ENCODE results near the gene SCN1B.
A peak's percentile ranks its signal among the peaks of the same experiment; 100 is the strongest.

SCN1B gene

DNA sequence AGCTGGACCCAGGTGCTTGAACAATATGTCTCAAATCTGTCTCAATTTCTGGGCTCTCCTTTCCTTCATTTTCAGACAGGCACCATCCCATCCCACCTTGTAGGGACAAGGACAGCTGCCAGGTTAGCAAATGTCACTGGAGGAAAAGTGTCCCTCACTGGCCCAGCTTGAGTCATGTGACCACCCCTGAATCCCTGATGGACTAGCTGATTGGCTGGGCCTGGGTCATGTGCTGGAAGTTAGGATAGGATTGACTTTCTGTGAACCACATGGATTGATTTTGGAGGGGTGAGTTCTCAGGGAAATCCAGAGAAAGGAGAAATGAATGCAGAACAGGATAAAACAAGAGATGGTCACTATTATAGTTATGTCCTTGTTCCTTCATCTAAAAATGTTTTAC lies 57.1 kb downstream of the SCN1B start:
- in situ Hi-C loops (cut with HindIII; ENCODE audit: low sequenced_read_pairs), result no loop called here
- DNase-seq (ENCODE audit: low read depth, low spot score), result no peak
- TF ChIP-seq, protein P1, sequence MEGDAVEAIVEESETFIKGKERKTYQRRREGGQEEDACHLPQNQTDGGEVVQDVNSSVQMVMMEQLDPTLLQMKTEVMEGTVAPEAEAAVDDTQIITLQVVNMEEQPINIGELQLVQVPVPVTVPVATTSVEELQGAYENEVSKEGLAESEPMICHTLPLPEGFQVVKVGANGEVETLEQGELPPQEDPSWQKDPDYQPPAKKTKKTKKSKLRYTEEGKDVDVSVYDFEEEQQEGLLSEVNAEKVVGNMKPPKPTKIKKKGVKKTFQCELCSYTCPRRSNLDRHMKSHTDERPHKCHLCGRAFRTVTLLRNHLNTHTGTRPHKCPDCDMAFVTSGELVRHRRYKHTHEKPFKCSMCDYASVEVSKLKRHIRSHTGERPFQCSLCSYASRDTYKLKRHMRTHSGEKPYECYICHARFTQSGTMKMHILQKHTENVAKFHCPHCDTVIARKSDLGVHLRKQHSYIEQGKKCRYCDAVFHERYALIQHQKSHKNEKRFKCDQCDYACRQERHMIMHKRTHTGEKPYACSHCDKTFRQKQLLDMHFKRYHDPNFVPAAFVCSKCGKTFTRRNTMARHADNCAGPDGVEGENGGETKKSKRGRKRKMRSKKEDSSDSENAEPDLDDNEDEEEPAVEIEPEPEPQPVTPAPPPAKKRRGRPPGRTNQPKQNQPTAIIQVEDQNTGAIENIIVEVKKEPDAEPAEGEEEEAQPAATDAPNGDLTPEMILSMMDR (IDR thresholded peaks at IDR 0.05; ENCODE audit: low read depth, low read length), result no peak
- H3K4me3 ChIP-seq (ENCODE audit: low read depth, low read length), result no peak overlapping the region

DNA sequence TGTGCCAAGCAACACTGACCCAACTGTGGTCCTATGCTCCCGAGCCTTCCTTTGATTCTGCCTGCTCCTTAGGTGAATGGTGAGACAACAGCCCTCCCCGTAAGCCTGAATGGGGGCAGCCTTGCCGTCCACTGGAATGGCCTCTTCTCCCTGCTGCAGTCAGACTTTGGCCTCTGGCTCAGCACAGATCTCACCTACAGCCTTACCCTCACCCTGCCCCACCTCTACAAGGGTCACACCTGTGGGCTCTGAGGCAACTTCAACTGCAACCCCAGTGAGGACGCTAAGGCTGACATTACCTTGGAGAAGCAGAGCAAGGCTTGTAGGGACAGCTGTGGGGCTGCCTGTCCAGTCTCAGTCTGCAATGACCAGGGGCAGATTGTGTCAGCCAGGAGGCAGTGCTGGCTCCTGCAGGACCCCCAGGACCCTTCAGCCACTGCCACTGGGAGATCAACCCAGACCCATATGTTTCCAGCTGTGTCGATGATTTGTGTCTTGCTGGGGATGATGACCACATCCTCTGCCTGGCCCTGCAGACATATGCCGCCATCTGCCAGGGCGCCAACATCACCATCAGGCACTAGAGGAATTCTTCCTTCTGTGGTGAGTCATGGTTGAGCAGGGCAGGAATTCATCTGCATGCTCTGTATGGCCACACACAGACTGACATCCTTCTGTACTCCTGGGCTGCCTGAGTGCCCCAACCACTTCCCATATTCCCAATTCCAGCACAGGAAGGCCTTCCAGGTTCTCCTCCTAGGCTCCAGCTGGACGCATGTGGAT lies 58.1 kb downstream of the SCN1B start:
- in situ Hi-C loops (cut with HindIII; ENCODE audit: low sequenced_read_pairs), result no loop called here
- H3K4me3 ChIP-seq (ENCODE audit: low read depth, low read length), result no peak overlapping the region
- DNase-seq (ENCODE audit: low read depth, low spot score), result peak; percentile 73
- TF ChIP-seq, protein P1 (IDR thresholded peaks at IDR 0.05; ENCODE audit: low read depth, low read length), result no peak

DNA sequence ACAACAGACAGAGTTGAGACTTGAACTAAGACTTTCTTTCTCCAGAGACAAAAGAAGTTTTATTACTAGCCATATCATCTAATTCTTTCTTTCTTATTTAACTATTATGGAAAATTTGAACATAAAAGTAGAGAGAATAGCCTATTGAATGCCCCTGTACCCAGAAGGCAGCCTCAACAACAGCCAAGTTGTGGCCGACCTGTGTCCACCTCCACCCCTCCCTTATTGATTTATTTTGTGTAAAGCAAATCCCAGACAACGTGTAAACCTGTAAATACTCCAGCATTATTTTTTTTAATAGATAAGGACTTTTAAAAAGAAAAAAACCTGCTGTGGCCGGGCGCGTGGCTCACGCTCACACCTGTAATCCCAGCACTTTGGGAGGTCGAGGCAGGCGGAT lies 59.3 kb downstream of the SCN1B start:
- TF ChIP-seq, protein P1 (IDR thresholded peaks at IDR 0.05; ENCODE audit: low read depth, low read length), result no peak
- DNase-seq (ENCODE audit: low read depth, low spot score), result no peak
- in situ Hi-C loops (cut with HindIII; ENCODE audit: low sequenced_read_pairs), result no loop called here
- no peak overlapping the region for H3K4me3 ChIP-seq (ENCODE audit: low read depth, low read length)

Data from astrocyte of the spinal cord (primary cell).